WI38 (cell line): ENCODE measurements around the gene C9orf50.
A peak's percentile ranks its signal among the peaks of the same experiment; 100 is the strongest.

Source experiments
- H3K4me3 ChIP-seq: 2 replicates; pipeline ENCODE4 v1.5.1; 2011; ENCODE audit warnings: low read depth, mild to moderate bottlenecking, control low read depth, low read length
- TF ChIP-seq, protein P1 (sequence below): IDR thresholded peaks from 2 replicates; pipeline ENCODE4 v1.5.1; 2012; ENCODE audit warnings: low read depth, mild to moderate bottlenecking, control low read depth, low read length

Gene C9orf50

DNA sequence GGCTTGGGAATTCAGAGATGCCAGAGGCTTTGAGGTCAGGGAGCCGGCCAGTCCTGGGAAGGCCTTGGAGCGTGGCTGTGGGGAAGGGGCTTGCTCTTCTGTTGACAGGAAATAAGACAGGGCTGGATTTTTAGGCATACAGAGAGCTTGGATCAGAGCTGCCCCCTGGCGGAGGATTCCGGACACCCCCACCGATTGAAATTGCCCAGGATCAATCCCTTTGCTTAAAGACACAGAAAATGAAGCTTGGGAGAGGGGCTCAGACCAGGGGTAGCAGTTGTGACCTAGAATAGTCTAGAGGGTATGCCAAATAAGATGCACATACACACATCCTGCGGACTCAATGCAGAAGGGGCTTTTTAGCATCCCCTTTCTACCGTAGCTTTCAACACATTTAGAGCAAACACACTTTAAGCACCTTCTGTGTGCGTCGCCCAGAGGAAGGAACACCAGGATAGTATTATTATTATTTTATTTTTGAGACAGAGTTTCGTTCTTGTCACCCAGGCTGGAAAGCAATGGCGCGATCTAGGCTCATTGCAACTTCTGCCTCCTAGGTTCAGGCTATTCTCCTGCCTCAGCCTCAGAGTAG lies 3.4 kb upstream of the C9orf50 start:
- H3K4me3 ChIP-seq: no peak overlapping the region
- TF ChIP-seq, protein P1, sequence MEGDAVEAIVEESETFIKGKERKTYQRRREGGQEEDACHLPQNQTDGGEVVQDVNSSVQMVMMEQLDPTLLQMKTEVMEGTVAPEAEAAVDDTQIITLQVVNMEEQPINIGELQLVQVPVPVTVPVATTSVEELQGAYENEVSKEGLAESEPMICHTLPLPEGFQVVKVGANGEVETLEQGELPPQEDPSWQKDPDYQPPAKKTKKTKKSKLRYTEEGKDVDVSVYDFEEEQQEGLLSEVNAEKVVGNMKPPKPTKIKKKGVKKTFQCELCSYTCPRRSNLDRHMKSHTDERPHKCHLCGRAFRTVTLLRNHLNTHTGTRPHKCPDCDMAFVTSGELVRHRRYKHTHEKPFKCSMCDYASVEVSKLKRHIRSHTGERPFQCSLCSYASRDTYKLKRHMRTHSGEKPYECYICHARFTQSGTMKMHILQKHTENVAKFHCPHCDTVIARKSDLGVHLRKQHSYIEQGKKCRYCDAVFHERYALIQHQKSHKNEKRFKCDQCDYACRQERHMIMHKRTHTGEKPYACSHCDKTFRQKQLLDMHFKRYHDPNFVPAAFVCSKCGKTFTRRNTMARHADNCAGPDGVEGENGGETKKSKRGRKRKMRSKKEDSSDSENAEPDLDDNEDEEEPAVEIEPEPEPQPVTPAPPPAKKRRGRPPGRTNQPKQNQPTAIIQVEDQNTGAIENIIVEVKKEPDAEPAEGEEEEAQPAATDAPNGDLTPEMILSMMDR: peak; percentile 75

- no peak overlapping the region for H3K4me3 ChIP-seq
- TF ChIP-seq, protein P1: no peak
These were observed 2.4 kb upstream of the C9orf50 start for GRCh38 chr9:129623331-129623730.

DNA sequence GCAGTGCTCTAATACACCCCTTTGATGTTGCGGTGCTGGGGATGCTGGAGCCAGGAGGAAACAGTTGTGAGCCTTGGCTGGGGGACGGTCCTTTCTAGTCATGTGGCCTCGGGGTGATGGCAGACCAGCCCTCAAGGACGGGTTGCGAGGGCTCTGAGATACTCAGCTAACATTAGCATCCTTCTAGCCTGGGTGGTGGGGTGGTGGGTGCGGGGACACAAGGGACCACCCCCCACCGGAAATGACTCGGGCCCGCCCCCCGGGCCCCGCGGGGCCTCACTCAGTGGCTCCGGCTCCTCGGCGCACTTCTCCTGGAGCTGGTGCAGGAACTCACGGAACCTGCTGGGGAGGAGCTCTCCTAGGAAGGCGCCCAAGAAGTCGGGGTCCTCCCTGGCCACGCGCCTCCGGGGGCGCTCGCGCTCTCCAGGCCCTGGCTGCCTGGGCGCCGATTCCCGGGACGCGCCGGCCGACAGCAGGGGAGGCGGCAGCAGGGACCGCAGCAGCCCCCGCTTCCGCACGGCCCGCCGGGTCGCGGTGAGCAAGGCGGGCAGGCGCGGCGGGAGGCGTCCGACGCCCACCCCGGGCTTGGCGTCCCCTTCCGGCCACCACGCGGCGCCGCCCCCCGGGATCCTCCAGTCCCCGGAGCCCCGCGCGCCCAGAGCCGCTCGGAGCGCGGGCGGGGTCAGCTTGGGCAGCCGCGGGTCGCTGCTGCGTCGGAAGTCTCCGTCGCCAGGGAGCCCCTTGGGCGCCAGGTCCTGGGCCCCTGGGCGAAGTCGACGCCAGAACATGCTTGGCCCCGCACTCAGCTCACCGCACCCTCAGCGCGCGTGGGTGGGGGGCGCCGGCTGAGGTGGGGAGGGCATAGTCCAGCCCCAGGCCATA lies 873 bp downstream of the C9orf50 start:
- peak overlapping the region; percentile 57 for H3K4me3 ChIP-seq
- TF ChIP-seq, protein P1: no peak

DNA sequence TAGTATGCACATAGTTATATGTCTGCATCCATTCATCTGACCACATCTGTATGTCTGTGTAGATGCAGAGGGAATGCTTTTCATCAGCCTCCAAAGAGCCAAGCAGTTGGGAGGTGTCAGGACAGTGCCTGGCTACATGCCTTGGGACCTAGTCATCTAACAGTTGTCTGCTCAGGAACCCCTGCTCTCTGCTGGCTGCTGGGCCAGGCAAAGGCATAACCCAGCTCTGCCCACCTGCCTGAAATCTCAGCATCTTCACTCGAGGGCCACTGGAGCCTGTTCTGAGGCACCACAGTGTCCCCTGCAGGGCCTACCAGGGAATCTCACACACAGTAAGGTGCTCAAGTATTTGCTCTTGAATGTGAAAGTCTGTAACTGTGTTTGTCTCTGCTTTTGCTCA lies 3.7 kb downstream of the C9orf50 start:
- TF ChIP-seq, protein P1: peak; percentile 67

DNA sequence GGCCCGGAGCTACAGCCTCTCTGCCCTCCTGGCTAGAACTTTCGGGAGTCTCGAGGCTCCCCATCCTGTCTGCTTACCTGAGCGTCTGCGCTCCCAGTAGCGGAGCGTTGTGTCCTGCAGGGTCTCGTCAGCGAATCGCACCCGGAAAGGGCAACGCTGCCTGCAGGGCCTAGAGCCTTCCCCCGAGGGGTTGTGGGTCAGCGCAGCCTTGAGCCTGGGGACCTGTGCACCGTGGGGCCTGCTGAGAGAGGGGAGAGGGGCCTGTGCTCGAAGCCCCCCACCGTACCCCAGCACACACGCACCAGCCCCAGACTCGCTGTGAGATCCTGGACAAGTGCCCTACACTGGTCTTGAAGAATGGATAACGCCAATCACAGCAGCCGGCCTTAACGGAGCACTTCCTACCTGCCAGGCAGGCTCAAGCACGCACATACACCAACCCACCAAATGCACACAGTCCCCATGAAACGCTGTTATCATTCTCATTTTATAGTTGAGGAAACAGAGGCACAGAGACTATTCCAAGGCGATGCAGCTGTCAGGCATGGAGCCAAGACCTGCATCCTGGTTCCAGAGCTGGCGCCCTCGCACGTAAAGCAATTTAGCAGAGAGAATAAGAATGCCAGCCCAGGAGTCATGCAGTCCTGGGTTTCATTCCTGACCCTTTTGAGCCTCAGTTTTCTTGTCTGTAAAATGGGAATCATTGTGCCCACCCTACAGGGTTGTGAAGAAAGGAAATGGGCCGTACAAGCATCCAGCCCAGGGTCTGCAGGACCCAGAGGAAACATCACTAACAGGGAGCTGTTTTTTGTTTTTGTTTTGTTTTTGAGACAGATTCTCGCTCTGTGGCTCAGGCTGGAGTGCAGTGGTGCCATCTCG lies 5.3 kb downstream of the C9orf50 start:
- H3K4me3 ChIP-seq: no peak overlapping the region
- TF ChIP-seq, protein P1: no peak

More for the DNA sequence above, 3.7 kb downstream of the C9orf50 start:
- H3K4me3 ChIP-seq: no peak overlapping the region

DNA sequence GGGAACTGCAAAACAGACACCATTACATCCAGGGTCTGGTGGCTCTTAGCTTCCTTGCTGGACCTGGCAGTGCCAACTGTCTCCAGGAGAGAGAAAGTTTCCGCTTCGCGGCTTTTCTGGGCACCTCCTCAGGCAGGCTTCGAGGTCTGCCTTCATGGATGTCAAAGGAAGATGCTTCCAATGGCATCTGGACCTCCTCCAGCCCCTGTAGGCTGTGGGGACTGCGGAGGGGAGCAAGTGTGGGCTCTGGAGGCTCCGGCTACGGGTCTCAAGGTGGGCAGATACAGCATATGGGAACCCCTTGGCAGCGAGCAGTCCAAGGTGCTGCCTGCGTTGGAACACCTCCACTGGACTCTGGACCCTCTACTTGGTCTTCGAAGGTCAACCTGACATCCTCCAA lies 6.0 kb downstream of the C9orf50 start:
- TF ChIP-seq, protein P1: no peak
- H3K4me3 ChIP-seq: no peak overlapping the region
